GM12878 (cell line): ENCODE data around the gene PHF23. TPM values are rescaled to one million over a fixed set of nuclear protein-coding genes. Genes with fewer than 3 reads are reported as not detected.

Experiments used
- ATAC-seq: fragments of 200-7000 bp; cut with Tn5 transposase; 3 replicates; pipeline ENCODE4 v1.9.1; 2020; ENCODE audit warnings: mild to moderate bottlenecking, moderate library complexity
- BruUV-seq: library from RNA; stranded (reverse); fragments of 400-500 nt; replicated peaks from 2 replicates; lab custom pipeline; 2021; lab: Mats Ljungman, UMichigan
- CTCF ChIA-PET: fragments of 300-600 bp; sonication (Branson Sonifier 250); formaldehyde crosslinking; extraction: SDS; loops from one replicate; lab custom pipeline; 2021; ENCODE audit warnings: inconsistent platforms; lab: Yijun Ruan, JAX
- POLR2A ChIA-PET: fragments of 350-600 bp; formaldehyde crosslinking; extraction: SDS; loops from one replicate; lab custom pipeline; 2021; ENCODE audit warnings: inconsistent platforms; lab: Charles Lee
- RAD21 ChIA-PET: fragments of 300-600 bp; sonication (Branson Sonifier 250); formaldehyde crosslinking; loops from one replicate; lab custom pipeline; 2023; ENCODE audit warnings: antibody characterized with exemption; ENCODE audit not compliant: unreplicated experiment; lab: Charles Lee
- SMC1A ChIA-PET: fragments of 300-600 bp; sonication (Branson Sonifier 250); formaldehyde crosslinking; loops from one replicate; lab custom pipeline; 2023; ENCODE audit not compliant: unreplicated experiment, uncharacterized antibody; lab: Charles Lee
- DNase-seq: peaks from one replicate; pipeline ENCODE4 v3.0.0-alpha.2; 2011; ENCODE audit warnings: low read depth, low spot score
- FAIRE-seq: peaks from 3 replicates; lab custom pipeline; 2011; peaks lifted over from hg19 to GRCh38; lab: Jason Lieb, UNC
- H2AFZ ChIP-seq: 2 replicates; pipeline ENCODE4 v1.6.0; 2011; ENCODE audit warnings: low read depth, low read length, control low read depth; ENCODE audit not compliant: control insufficient read depth
- H3K27ac ChIP-seq: 2 replicates; pipeline ENCODE4 v1.5.1; 2011; ENCODE audit warnings: control low read depth; ENCODE audit not compliant: control insufficient read depth, insufficient read depth
- H3K27me3 ChIP-seq, 2 experiments: replicated peaks in 1 of 2; 2 replicates each; pipeline versions ENCODE4 v1.6.0 to v1.6.1; 2011; ENCODE audit warnings: low read length in 1 of 2; ENCODE audit not compliant: control insufficient read depth in 2 of 2, insufficient read depth in 2 of 2
- H3K36me3 ChIP-seq, 2 experiments: 2 replicates each; pipeline ENCODE4 v1.5.1; 2011; ENCODE audit warnings: low read length in 1 of 2; ENCODE audit not compliant: control insufficient read depth in 2 of 2, insufficient read depth in 2 of 2
- H3K4me1 ChIP-seq: 2 replicates; pipeline ENCODE4 v1.6.1; 2011; ENCODE audit warnings: mild to moderate bottlenecking, low read length, moderate library complexity, mixed read lengths; ENCODE audit not compliant: control insufficient read depth, insufficient read depth
- H3K4me2 ChIP-seq: 2 replicates; pipeline ENCODE4 v1.6.0; 2011; ENCODE audit warnings: control low read depth; ENCODE audit not compliant: control insufficient read depth, insufficient read depth
- H3K4me3 ChIP-seq: fragments of 200-600 bp; sonication (generic); 2 replicates; pipeline ENCODE4 v1.5.1; 2016
- H3K79me2 ChIP-seq: 2 replicates; pipeline ENCODE4 v1.6.0; 2011; ENCODE audit warnings: low read length; ENCODE audit not compliant: control insufficient read depth, insufficient read depth
- H3K9ac ChIP-seq: 2 replicates; pipeline ENCODE4 v1.8.0; 2011; ENCODE audit warnings: low read length, control low read depth, mixed read lengths; ENCODE audit not compliant: control insufficient read depth, insufficient read depth
- H3K9me3 ChIP-seq: replicated peaks from 3 replicates; pipeline ENCODE4 v1.5.1; 2011; ENCODE audit warnings: mild to moderate bottlenecking, low read length; ENCODE audit not compliant: control insufficient read depth, insufficient read depth
- H4K20me1 ChIP-seq: 2 replicates; pipeline ENCODE4 v1.6.0; 2011; ENCODE audit not compliant: control insufficient read depth, insufficient read depth
- BHLHE40 ChIP-seq, 2 experiments: fragments of 450-650 bp in 1 of 2; IDR thresholded peaks; 2 replicates each; pipeline ENCODE4 v1.6.1; 2011 to 2017; ENCODE audit warnings: low read depth in 2 of 2, borderline replicate concordance in 1 of 2, improper control_type of control experiment in 1 of 2, low read length in 1 of 2, mild to moderate bottlenecking in 1 of 2
- CTCF ChIP-seq, 3 experiments: IDR thresholded peaks in 2 of 3; conservative IDR thresholded peaks in 1 of 3; 2 replicates each; pipeline ENCODE4 v1.5.1; 2011; ENCODE audit warnings: low read depth in 3 of 3, low read length in 3 of 3, mild to moderate bottlenecking in 3 of 3, control low read depth in 2 of 3, moderate library complexity in 2 of 3, inconsistent platforms in 1 of 3, mixed read lengths in 1 of 3; ENCODE audit not compliant: control insufficient read depth in 2 of 3, insufficient read depth in 1 of 3; ENCODE audit errors: extremely low read depth in 1 of 3
- EED ChIP-seq: sonication (generic); IDR thresholded peaks from 2 replicates; pipeline ENCODE4 v1.6.1; 2016; ENCODE audit warnings: antibody characterized with exemption, low read depth
- HDAC6 ChIP-seq: fragments of 200-600 bp; sonication (generic); IDR thresholded peaks from one replicate; pipeline ENCODE4 v1.8.0; 2017; ENCODE audit warnings: antibody characterized with exemption; ENCODE audit not compliant: unreplicated experiment
- HDGF ChIP-seq: fragments of 450-650 bp; IDR thresholded peaks from 2 replicates; pipeline ENCODE4 v1.6.1; 2016; ENCODE audit warnings: antibody characterized with exemption
- JUND ChIP-seq: IDR thresholded peaks from 2 replicates; pipeline ENCODE4 v1.6.1; 2012; ENCODE audit warnings: low read depth, mild to moderate bottlenecking, low read length, improper control_type of control experiment, moderate library complexity
- KDM1A ChIP-seq: fragments of 200-600 bp; sonication (generic); IDR thresholded peaks from 2 replicates; pipeline ENCODE4 v1.6.1; 2016; ENCODE audit warnings: borderline replicate concordance
- LARP7 ChIP-seq: fragments of 450-650 bp; IDR thresholded peaks from 2 replicates; pipeline ENCODE4 v1.6.1; 2017; ENCODE audit warnings: mild to moderate bottlenecking
- MAX ChIP-seq: IDR thresholded peaks from 2 replicates; pipeline ENCODE4 v1.6.1; 2012; ENCODE audit warnings: low read depth, low read length, improper control_type of control experiment
- PAX5 ChIP-seq: IDR thresholded peaks from 2 replicates; pipeline ENCODE4 v1.6.1; 2011; ENCODE audit warnings: low read depth, low read length, borderline replicate concordance
- SMARCA5 ChIP-seq: fragments of 450-650 bp; IDR thresholded peaks from 2 replicates; pipeline ENCODE4 v1.6.1; 2017; ENCODE audit warnings: mild to moderate bottlenecking
- TAF1 ChIP-seq: IDR thresholded peaks from 2 replicates; pipeline ENCODE4 v1.6.1; 2011; ENCODE audit warnings: mild to moderate bottlenecking, low read depth, low read length, borderline replicate concordance
- USF2 ChIP-seq: IDR thresholded peaks from 2 replicates; pipeline ENCODE4 v1.6.1; 2011; ENCODE audit warnings: low read depth, low read length, improper control_type of control experiment, borderline replicate concordance
- YY1 ChIP-seq: IDR thresholded peaks from 2 replicates; pipeline ENCODE4 v1.6.1; 2011; ENCODE audit warnings: low read depth, mild to moderate bottlenecking, low read length
- WGBS: methylation state at CpG from one replicate; pipeline ENCODE4 v1.1.6; 2016; ENCODE audit warnings: low lambda C conversion rate; ENCODE audit not compliant: insufficient replicate concordance, insufficient coverage; ENCODE audit errors: missing lambda C conversion rate; 5-methylcytosine and 5-hydroxymethylcytosine counted together
- in situ Hi-C: fragments of 300-500 bp; cut with MboI; formaldehyde crosslinking; loops from 9 replicates; pipeline ENCODE4 v1.14.3; 2018; ENCODE audit warnings: mixed read lengths
- intact Hi-C: fragments of 100-400 bp; cut with micrococcal nuclease; formaldehyde crosslinking; loops from one replicate; pipeline ENCODE4 v1.14.2; 2022; ENCODE audit not compliant: unreplicated experiment
- polyA plus RNA-seq, 11 experiments: library from polyadenylated mRNA; depleted of rRNA in 4 of 11; unstranded in 6 of 11; stranded (reverse) in 5 of 11; fragments of >200 nt; fragmentation: Nextera tagmentation in 4 of 11; fragmentation: Illumina TruSeq in 1 of 11; extraction: Ambion mirVana in 4 of 11; extraction: Trizol in 1 of 11; gene quantifications; 1 replicate in 1 of 11; 2 replicates in 10 of 11; pipeline versions ENCODE4 v1.2.1 to v1.2.3, GENCODE V29; 2011 to 2016; ENCODE audit warnings: inconsistent platforms in 2 of 11, missing spikeins in 2 of 11, low read depth in 1 of 11
- total RNA-seq, 4 experiments: library from RNA; depleted of rRNA in 3 of 4; stranded (reverse); fragments of >200 nt in 3 of 4; fragmentation: Illumina TruSeq in 1 of 4; extraction: Trizol in 1 of 4; gene quantifications; 2 replicates each; pipeline versions ENCODE4 v1.2.1 to v1.2.3, GENCODE V29; 2013 to 2021

PHF23 gene
- total and polyA plus RNA-seq, 10 of the 15 experiments (the other 5 are each of a cell fraction or from before 2014, with no cell fraction given), result 8.2 to 84.8 (median 32.6) TPM

- TF ChIP-seq CTCF (IDR thresholded peaks at IDR 0.05 in 2 of 3, conservative IDR thresholded peaks at IDR 0.05 in 1 of 3; ENCODE audit: control insufficient read depth in 2 of 3, extremely low read depth in 1 of 3, insufficient read depth in 1 of 3, low read depth in 3 of 3, low read length in 3 of 3), result 0 out of 6 replicates have a peak, but pooled peaks of 1 of the 3 experiments have one; percentile 1
- no peak for TF ChIP-seq KDM1A
- TF ChIP-seq EED, result peak; percentile 24; the same call in 1 of the 2 replicates
- TF ChIP-seq SMARCA5, result no peak
- no peak for TF ChIP-seq TAF1
- TF ChIP-seq HDGF, result 0 out of 2 replicates have a peak, but pooled peaks have one; percentile 37
- peak; percentile 30; the same call in 1 of the 2 replicates for TF ChIP-seq MAX
These were observed 42.1 kb upstream of the PHF23 start, which contains the start of gene SLC2A4 (continued) for GRCh38 chr17:7281074-7281952.

GRCh38 chr17:7280519-7281073 lies 41.3 kb upstream of the PHF23 start:
- DNase-seq, result peak; percentile 40
- Histone ChIP-seq H3K27me3 (no peaks in the 10 kb centered on the region; a peak in 1 of 4 replicates), H3K4me2 (peak overlapping the region; percentile 98), H4K20me1 (no peaks in the 10 kb centered on the region; the same call in 1 of the 2 replicates), H3K4me1 (peaks cover 8% of the 10 kb centered on the region), H3K36me3 (no peaks in the 10 kb centered on the region), H2AFZ (peak overlapping the region; percentile 82), H3K4me3 (peak overlapping the region; percentile 56), H3K79me2 (no peaks in the 10 kb centered on the region), H3K27ac (no peak overlapping the region), H3K9ac (no peak overlapping the region; the same call in 1 of the 2 replicates), H3K9me3 (no peaks in the 10 kb centered on the region)
- intact Hi-C loops (loop anchor here (1.0 to 2.0 kb wide), 2 partner anchors 16 to 64 kb away; no protein-coding TSS in a partner anchor), in situ Hi-C loops (no loop called here)
- ChIA-PET POLR2A (interaction anchor here (1.7 kb wide), 1 partner anchor 16 kb away, joined by 4 read pairs; no protein-coding TSS in a partner anchor), CTCF (interaction anchor here (0.6 to 10.3 kb wide), 12 partner anchors 11 to 407 kb away, joined by 3 to 102 read pairs (median 3); partner anchors contain the start of genes NEURL4 and TP53), SMC1A (interaction anchor here (0.6 to 3.3 kb wide), 5 partner anchors 16 to 407 kb away, joined by 3 to 17 read pairs (median 3); partner anchors contain the start of genes TMEM95 and TP53), RAD21 (interaction anchor here (2.3 kb wide), 1 partner anchor 16 kb away, joined by 11 read pairs; no protein-coding TSS in a partner anchor)
- FAIRE-seq, result peak; percentile 97
- peak; percentile 90 for ATAC-seq
- no TSS peak for BruUV-seq
- 0% methylated on average over 29 of the region's 29 CpGs for WGBS
- no peak for TF ChIP-seq HDGF
- TF ChIP-seq HDAC6, result peak; percentile 18
- TF ChIP-seq JUND, result no peak
- peak; percentile 40; the same call in 1 of the 2 replicates for TF ChIP-seq LARP7
- no peak for TF ChIP-seq USF2
- TF ChIP-seq PAX5, result peak; percentile 46; the same call in 1 of the 2 replicates
- TF ChIP-seq SMARCA5, result peak; percentile 84; the same call in 1 of the 2 replicates
- peak in 1 of 2 experiments; percentile 33; a peak in 2 of 4 replicates for TF ChIP-seq BHLHE40 (IDR thresholded peaks at IDR 0.05; ENCODE audit: borderline replicate concordance in 1 of 2, low read depth in 2 of 2, low read length in 1 of 2)
- TF ChIP-seq YY1, result peak; percentile 77; the same call in 1 of the 2 replicates
